NCI-H526 treated with DMSO at 0.1 percent for 48 hours (cell line): ENCODE results near the gene NUP214.
"Not testable (repeated sequence)": the region's sequence is repeated elsewhere in the genome, so short reads cannot be mapped to it uniquely, and the experiment has no call there.

Experiments used
- DNase-seq: peaks from one replicate; lab custom pipeline; 2025; lab: John Stamatoyannopoulos, UW

Gene NUP214

GRCh38 chr9:131194762-131195161, 69.4 kb downstream of the NUP214 start:
- DNase-seq, result no peak

- DNase-seq, result no peak
Observed at GRCh38 chr9:131197160-131197911, 72.0 kb downstream of the NUP214 start.

DNA sequence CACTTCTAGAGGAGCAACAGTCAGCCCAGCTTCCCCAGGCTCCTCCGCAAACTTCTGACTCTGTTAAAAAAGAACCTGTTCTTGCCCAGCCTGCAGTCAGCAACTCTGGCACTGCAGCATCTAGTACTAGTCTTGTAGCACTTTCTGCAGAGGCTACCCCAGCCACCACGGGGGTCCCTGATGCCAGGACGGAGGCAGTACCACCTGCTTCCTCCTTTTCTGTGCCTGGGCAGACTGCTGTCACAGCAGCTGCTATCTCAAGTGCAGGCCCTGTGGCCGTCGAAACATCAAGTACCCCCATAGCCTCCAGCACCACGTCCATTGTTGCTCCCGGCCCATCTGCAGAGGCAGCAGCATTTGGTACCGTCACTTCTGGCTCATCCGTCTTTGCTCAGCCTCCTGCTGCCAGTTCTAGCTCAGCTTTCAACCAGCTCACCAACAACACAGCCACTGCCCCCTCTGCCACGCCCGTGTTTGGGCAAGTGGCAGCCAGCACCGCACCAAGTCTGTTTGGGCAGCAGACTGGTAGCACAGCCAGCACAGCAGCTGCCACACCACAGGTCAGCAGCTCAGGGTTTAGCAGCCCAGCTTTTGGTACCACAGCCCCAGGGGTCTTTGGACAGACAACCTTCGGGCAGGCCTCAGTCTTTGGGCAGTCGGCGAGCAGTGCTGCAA, 72.8 kb downstream of the NUP214 start:
- no peak for DNase-seq

- no peak for DNase-seq
Observed at GRCh38 chr9:131201856-131202255, 76.5 kb downstream of the NUP214 start.

DNA sequence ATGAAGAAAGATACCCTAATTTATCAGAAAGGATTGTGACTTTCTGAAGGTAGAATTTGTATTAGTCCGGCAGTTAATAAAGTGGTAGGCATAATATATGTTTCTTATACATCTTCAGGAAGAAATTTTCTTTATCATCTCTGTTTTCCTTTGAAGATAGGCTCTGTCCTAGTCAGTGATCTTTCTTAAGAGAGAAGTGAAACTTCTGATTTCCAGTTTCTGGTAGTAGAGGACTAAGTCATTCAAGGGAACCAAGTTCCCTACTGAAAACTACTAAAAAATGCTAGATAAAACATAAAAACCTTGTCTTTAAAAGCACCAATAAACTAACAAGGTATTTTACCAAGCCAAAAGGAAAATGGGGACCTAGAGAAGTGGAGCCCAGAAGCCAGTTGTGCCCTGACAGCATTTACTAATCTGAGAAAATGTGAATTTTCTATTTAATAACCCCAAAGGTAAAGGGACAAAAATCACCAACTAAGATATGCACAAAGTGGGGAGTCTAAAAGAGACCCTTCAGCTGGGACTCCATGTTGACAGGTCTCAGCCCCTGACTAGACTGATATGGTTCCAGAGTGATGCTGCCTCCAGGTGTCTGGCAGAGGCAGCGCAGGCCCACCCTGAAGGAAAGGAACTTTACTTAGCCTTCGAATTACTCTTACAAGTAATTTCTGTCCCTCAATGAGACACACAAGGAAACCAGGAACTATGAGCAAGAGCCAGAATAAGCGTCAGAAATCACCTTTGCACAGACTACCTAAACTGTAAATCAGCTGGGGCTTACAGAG, 78.2 kb downstream of the NUP214 start:
- no peak for DNase-seq

- DNase-seq, result no peak
Observed at GRCh38 chr9:131204285-131204684, 78.9 kb downstream of the NUP214 start.

- DNase-seq, result no peak
Observed at GRCh38 chr9:131206495-131206894, 81.1 kb downstream of the NUP214 start.

DNA sequence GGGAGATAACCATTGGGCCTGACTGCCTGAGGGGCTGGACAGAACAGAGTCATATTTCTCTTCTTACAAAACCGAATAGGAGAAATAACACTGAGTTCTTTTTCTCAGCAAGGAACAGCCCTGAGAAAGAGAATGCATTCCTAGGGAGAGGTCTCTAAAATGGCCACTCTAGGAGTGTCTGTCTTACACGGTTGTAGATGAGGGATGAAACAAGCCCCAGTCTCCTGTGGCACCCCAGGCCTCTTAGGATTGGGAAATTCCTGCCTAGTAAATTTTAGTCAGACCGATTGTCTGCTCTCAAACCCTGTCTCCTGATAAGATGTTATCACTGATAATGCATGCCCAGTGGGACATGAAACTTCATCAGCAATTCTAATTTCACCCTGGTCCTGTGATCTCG, 86.5 kb downstream of the NUP214 start:
- not testable (repeated sequence) for DNase-seq

GRCh38 chr9:131214286-131214856, 89.0 kb downstream of the NUP214 start:
- no peak for DNase-seq

DNA sequence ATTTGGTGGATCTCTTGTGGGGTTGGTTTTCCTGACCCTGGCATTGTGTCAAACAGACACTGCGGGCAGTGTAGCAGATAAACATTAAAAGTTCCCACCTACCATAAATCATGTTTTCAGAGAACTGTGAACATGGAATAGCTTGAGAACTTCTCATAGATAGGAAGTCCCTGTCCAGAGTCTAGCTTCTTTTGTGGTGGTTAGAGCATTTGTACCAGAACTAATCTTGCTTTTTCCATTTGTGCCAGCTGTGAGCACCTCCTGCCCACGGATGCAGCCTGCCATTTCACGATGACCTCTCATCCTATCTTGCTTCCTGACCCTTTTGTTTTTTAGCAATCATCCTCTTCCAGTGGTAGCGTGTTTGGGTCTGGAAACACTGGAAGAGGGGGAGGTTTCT, 89.5 kb downstream of the NUP214 start:
- no peak for DNase-seq

GRCh38 chr9:131216806-131217205, 91.4 kb downstream of the NUP214 start:
- no peak for DNase-seq

DNA sequence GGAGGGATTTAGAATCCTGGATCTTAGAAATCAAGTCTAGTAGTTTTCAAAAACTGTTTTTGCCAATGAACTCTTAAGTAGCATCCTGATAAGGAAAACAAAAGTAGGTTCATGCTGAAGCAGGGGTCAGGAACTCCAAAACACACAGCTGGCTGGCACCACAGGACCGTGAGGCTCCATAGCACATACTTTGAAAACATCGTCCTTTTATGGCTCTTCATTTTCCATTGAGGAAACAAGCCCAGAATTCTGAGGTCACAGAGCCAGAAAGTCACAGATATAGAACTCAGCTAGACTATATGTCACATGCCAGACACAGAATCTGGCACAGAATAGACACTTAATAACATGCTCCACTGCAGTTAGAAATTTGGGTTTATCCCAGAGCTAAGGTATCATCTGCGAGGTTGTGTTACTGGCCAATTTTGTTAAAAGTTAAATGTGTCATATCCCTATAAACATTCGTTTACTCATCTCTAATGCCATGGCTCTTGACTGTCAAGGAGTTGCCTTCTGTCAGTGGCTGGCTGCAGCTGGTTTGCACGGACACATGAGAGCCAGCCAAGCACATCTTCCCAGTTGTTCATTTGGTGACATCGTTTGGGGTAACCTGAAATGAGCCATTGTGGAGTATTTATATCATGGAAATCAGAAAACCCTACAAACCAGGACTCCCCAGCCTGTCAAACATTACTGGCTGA, 92.1 kb downstream of the NUP214 start:
- no peak for DNase-seq

- DNase-seq, result no peak
Observed at GRCh38 chr9:131218370-131218769, 93.0 kb downstream of the NUP214 start.

DNA sequence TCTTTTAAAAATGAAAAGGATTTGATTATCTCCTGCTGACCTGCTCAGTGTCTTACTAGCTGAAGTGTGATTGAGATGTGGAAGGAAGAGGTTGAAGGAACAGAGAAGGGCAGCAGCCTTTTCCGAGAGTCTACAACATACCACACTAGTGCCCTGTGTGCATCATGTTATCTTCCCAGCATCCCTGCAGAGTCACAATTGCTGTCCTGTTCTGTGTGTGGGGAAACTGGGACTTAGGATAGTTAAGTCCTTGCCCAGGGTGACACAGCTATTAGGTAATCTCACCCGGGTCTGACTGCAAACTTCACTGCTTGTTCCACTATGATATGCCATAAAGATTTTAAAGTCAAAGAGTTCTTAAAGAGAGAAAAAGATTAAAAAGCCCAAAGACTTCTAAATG, 95.1 kb downstream of the NUP214 start:
- DNase-seq, result no peak

GRCh38 chr9:131222460-131222859, 97.1 kb downstream of the NUP214 start:
- DNase-seq, result no peak

GRCh38 chr9:131226226-131226625, 100.8 kb downstream of the NUP214 start:
- DNase-seq, result no peak

GRCh38 chr9:131227112-131227958, 101.9 kb downstream of the NUP214 start:
- DNase-seq, result no peak

DNA sequence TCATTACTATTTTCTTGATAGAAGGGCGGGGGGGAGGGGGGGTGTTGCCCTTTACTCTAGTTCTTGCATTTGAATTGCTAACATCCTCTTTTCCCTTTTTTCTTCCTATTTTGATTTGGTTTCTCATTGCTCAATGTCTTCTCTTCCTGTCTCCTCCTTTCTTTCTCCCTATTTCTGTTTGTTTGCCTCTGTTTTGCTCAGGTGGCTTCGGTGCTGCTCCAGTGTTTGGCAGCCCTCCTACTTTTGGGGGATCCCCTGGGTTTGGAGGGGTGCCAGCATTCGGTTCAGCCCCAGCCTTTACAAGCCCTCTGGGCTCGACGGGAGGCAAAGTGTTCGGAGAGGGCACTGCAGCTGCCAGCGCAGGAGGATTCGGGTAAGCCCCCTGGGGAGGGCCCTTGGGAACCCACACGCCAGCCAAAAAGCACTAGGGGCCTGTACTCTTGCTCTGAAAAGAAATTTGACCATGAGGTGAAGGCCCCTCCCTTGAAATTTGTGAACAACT, 102.6 kb downstream of the NUP214 start:
- DNase-seq, result no peak

DNA sequence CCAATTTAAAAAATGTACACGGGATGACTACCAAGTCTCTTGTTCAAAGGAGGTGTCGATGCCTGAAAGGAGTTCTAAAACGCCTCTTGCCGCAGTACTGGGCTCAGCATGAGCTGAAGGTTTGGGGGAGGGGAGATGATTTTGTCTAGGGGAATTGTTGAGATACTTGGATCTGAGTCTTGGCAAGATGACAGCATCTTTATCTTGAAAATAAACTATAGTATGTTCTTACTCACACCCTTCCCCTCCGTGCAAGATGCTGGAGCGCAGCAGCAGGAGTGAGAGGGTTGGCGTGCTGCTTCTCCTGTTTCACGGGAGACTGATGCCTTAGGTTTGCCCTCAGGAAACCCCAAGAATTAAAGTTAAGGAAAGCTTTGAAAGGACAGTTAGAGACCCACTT, 103.6 kb downstream of the NUP214 start:
- no peak for DNase-seq

- no peak for DNase-seq
Observed at GRCh38 chr9:131233556-131233955, 108.2 kb downstream of the NUP214 start.

- no peak for DNase-seq
Observed at GRCh38 chr9:131233995-131234394, 108.6 kb downstream of the NUP214 start.
